NB4 (cell line): Measurements from ENCODE around the gene ARL4D.
A peak's percentile ranks its signal among the peaks of the same experiment; 100 is the strongest.
"Not testable (repeated sequence)": the region's sequence is repeated elsewhere in the genome, so short reads cannot be mapped to it uniquely, and the experiment has no call there.

Experiments used
- DNase-seq: peaks from one replicate; pipeline ENCODE4 v3.0.0; 2010; ENCODE audit warnings: low read depth
- H3K4me3 ChIP-seq: one replicate; pipeline ENCODE4 v1.5.1; 2011; ENCODE audit warnings: mild to moderate bottlenecking, low read depth, low read length, moderate library complexity
- MYC ChIP-seq: IDR thresholded peaks from 2 replicates; pipeline ENCODE4 v1.6.1; 2011; ENCODE audit warnings: low read depth, low read length
- POLR2A ChIP-seq: IDR thresholded peaks from 2 replicates; pipeline ENCODE4 v1.6.1; 2011; ENCODE audit warnings: mild to moderate bottlenecking; ENCODE audit not compliant: insufficient read length; ENCODE audit errors: extremely low read depth
- TF ChIP-seq, protein P1 (sequence below): IDR thresholded peaks from one replicate; pipeline ENCODE4 v1.5.1; 2012; ENCODE audit warnings: low read depth, low read length
- TF ChIP-seq, protein P2 (sequence below): IDR thresholded peaks from 2 replicates; pipeline ENCODE4 v1.6.1; 2011; ENCODE audit warnings: low read depth, low read length

Gene ARL4D

DNA sequence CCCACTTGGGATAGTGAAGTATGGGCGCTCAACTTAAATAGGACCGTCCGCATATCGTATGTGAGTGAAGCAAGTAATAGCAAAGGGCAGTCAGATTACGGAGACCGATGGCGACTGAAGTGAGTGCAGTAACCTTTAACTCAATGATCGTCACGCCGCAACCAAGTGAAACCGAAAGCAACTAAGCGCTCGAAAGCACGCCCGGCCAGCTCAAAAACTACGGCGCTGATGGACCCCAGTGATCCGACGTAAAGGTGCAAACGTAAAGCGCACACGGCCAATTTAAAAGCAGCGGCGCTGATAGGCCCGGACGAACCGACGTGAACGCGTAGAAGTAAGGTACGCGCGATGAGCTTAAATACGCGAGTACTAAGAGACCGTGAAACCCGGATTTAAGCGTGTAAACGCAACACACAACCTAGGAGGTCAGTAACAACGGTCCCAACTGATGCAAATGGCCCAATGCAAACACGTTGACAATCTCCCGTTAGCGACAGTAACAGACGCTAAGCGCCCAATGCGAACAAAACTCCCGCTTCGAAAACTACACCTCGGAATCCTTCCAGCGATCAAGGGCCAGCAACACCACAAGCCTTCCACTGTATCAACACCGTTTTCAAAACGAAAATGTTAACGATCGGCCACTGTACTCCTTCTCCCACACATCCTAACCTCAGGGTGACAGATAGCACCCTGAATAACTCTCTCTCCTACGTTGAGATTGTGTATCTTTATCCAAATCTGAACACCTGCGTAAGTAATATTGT, 37.9 kb upstream of the ARL4D start:
- DNase-seq = peak; percentile 99
- peak; percentile 100 for TF ChIP-seq POLR2A
- TF ChIP-seq, protein P1, sequence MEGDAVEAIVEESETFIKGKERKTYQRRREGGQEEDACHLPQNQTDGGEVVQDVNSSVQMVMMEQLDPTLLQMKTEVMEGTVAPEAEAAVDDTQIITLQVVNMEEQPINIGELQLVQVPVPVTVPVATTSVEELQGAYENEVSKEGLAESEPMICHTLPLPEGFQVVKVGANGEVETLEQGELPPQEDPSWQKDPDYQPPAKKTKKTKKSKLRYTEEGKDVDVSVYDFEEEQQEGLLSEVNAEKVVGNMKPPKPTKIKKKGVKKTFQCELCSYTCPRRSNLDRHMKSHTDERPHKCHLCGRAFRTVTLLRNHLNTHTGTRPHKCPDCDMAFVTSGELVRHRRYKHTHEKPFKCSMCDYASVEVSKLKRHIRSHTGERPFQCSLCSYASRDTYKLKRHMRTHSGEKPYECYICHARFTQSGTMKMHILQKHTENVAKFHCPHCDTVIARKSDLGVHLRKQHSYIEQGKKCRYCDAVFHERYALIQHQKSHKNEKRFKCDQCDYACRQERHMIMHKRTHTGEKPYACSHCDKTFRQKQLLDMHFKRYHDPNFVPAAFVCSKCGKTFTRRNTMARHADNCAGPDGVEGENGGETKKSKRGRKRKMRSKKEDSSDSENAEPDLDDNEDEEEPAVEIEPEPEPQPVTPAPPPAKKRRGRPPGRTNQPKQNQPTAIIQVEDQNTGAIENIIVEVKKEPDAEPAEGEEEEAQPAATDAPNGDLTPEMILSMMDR = no peak
- TF ChIP-seq, protein P2, sequence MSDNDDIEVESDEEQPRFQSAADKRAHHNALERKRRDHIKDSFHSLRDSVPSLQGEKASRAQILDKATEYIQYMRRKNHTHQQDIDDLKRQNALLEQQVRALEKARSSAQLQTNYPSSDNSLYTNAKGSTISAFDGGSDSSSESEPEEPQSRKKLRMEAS = peak; percentile 50
- peak; percentile 73 for TF ChIP-seq MYC
- peak overlapping the region; percentile 91 for H3K4me3 ChIP-seq

DNA sequence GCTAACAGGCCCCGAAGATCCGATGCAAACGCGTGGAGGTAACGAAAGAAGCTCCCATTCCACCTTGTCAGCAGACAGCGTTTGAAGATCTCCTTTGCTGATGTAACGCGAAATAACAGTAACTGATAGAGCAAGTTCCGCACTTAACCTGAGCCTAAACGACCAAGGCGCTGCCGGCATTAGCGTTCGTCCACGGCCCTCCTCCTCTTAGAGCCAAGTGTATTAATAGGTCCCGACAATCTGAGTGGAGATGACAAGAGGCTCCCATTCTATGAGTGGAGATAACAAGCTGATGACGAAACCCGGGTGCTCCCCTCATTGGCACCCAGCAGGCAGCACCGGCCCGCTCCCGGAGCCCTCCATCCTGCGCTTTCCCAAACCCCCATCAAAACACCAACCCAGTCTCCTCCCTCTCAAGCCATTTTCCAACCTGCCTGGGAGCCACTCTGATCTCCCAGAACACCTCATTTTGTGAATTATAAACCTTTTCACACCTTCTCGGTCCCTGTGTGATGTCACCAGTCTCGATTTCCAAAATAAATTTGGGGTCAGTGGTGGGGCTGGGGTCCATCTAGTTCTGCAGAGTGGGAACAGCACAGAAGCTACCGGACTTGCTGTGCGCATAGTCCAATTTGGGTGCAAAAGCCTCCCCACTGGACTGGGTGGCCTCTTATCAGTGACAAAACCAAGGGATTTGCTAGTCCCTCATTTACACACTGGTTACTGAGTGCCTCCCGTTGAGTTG, 35.4 kb upstream of the ARL4D start:
- no peak for TF ChIP-seq POLR2A
- TF ChIP-seq, protein P2 = no peak
- TF ChIP-seq, protein P1 = no peak
- no peak for TF ChIP-seq MYC
- no peak overlapping the region for H3K4me3 ChIP-seq
- DNase-seq = no peak

DNA sequence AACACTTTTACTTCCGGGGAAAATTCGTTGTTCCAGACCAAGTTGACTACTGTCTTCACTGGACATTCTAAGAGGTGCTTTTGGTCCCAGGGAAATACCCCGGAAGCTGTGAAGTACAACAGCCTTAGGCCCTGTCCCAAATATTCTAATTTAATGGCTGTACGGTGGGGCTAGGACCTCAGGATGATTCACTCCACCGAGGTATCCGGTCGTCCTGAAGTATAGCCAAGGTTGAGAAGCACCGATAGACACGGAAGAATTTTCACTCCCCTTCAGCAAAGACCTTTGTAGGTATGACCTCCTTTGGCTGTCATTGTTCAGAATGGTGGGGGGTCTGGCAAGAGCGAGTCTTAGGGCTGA, 34.9 kb upstream of the ARL4D start:
- DNase-seq = no peak
- TF ChIP-seq, protein P2 = no peak
- no peak for TF ChIP-seq MYC
- TF ChIP-seq, protein P1 = no peak
- TF ChIP-seq POLR2A = no peak
- H3K4me3 ChIP-seq = no peak overlapping the region

DNA sequence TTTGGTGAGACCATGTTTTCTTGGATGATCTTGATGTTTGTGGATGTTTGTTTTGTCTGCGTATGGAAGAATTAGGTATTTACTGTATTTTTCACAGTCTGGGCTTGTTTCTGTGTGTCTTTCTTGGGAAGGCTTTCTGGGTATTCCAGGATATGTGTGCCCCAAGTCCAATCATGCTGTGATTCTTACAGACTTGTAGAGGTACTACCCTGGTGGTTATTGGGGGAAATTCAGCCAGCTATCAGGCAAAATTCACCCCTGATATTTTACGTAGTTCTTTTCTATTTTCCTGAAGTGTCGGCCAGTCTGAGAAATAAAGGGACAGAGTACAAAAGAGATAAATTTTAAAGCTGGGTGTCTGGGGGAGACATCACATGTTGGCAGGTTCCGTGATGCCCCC, 33.4 kb upstream of the ARL4D start:
- no peak overlapping the region for H3K4me3 ChIP-seq
- TF ChIP-seq MYC (no peak), POLR2A (no peak)
- TF ChIP-seq, protein P1 = no peak
- TF ChIP-seq, protein P2 = no peak
- no peak for DNase-seq

DNA sequence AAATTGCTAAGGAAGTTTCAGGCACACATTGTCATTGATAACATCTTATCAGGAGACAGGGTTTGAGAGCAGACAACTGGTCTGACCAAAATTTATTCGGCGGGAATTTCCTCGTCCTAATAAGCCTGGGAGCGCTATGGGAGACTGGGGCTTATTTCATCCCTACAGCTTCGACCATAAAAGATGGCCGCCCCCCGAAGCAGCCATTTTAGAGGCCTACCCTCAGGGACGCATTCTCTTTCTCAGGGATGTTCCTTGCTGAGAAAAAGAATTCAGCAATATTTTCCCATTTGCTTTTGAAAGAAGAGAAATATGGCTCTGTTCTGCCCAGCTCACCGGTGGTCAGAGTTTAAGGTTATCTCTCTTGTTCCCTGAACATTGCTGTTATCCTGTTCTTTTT, 32.9 kb upstream of the ARL4D start:
- H3K4me3 ChIP-seq, DNase-seq: not testable (repeated sequence)

DNA sequence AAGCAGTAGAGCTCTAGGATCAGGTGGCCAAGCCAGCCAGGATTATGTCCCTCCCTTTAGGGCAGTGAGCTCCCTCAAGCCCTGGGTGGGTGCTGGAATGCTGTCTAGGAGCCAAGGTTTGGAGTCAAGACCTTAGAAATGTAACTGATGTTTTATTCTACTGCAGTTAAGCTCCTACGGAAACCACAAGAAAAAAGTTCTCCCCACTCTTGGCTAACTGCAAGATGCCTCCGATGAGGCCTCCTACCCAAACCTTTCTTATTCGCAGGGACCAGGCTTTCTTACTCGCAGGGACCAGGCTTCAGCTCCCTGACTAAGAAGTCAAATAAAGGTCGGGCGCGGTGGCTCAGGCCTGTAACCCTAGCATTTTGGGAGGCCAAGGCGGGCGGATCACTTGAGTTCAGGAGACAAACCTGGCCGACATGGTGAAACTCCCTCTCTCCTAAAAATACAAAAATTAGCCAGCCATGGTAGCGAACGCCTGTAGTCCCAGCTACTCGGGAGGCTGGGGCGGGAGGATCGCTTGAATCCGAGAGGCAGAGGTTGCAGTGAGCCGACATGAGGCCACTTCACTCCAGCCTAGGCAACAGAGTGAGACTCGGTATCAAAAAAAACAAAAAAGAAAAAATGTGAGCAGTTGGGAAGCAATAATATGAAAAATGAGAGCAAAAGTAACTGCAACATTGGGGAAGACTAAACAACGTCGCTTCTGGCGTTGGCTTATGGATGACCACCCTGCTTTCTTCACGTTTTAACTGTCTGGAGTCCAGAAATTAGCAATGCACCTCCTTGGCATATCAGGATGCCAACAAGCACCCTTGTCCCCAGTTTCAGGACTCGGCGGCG, 31.7 kb upstream of the ARL4D start:
- H3K4me3 ChIP-seq = peak overlapping the region; percentile 30
- DNase-seq = peak; percentile 35
- TF ChIP-seq, protein P1 = no peak
- TF ChIP-seq, protein P2 = no peak
- TF ChIP-seq MYC (no peak), POLR2A (no peak)
